ENCODE measurements around the gene KANSL3. TPM values are rescaled to one million over a fixed set of nuclear protein-coding genes. Genes with fewer than 3 reads are reported as not detected.
"Not testable (repeated sequence)": the region's sequence is repeated elsewhere in the genome, so short reads cannot be mapped to it uniquely, and the experiment has no call there.

Gene KANSL3
- polyA plus RNA-seq, 3 donors, result 10.7 to 19.6 (median 13.8) TPM

- 98 to 100% (median 98%) methylated on average over 2 of the region's 2 CpGs for WGBS, 3 donors
These were observed 58.7 kb downstream of the KANSL3 start for GRCh38 chr2:96579422-96579821.

GRCh38 chr2:96578731-96579130 is 59.4 kb downstream of the KANSL3 start:
- WGBS, 3 donors, result 66 to 85% (median 71%) methylated on average over 3 of the region's 3 CpGs
- no peak overlapping the region for H3K27ac ChIP-seq (ENCODE audit: low read depth, low read length)

More at GRCh38 chr2:96579422-96579821, 58.7 kb downstream of the KANSL3 start:
- no peak overlapping the region for H3K27ac ChIP-seq (ENCODE audit: low read depth, low read length)

GRCh38 chr2:96577501-96577900 is 60.6 kb downstream of the KANSL3 start:
- H3K27ac ChIP-seq (ENCODE audit: low read depth, low read length), result no peak overlapping the region
- 72 to 94% (median 84%) methylated on average over 5 of the region's 5 CpGs for WGBS, 3 donors

GRCh38 chr2:96575785-96576456 is 62.2 kb downstream of the KANSL3 start:
- no peak overlapping the region for H3K27ac ChIP-seq (ENCODE audit: low read depth, low read length)
- 55 to 79% (median 79%) methylated on average over 1 of the region's 1 CpG for whole genome bisulfite sequencing, 3 donors

- 88 to 94% (median 89%) methylated on average over 2 of the region's 2 CpGs for WGBS, 3 donors
- H3K27ac ChIP-seq (ENCODE audit: low read depth, low read length), result no peak overlapping the region
These were observed 63.7 kb downstream of the KANSL3 start for GRCh38 chr2:96574364-96574763.

- 82 to 99% (median 98%) methylated on average over 3 of the region's 3 CpGs for WGBS, 3 donors
- H3K27ac ChIP-seq (ENCODE audit: low read depth, low read length), result no peak overlapping the region
These were observed 70.0 kb downstream of the KANSL3 start for GRCh38 chr2:96568094-96568493.

- H3K27ac ChIP-seq (ENCODE audit: low read depth, low read length), result no peak overlapping the region
- WGBS, 3 donors, result 69 to 77% (median 71%) methylated on average over 5 of the region's 5 CpGs
These were observed 73.0 kb downstream of the KANSL3 start for GRCh38 chr2:96565111-96565510.

- 66 to 75% (median 75%) methylated on average over 3 of the region's 3 CpGs for WGBS, 3 donors
- H3K27ac ChIP-seq (ENCODE audit: low read depth, low read length), result no peak overlapping the region
These were observed 73.5 kb downstream of the KANSL3 start for GRCh38 chr2:96564563-96564962.

- WGBS, 3 donors, result 72 to 94% (median 85%) methylated on average over 4 of the region's 4 CpGs
- no peak overlapping the region for H3K27ac ChIP-seq (ENCODE audit: low read depth, low read length)
These were observed 74.1 kb downstream of the KANSL3 start for GRCh38 chr2:96564026-96564425.

- H3K27ac ChIP-seq (ENCODE audit: low read depth, low read length), result no peak overlapping the region
- 80 to 95% (median 87%) methylated on average over 8 of the region's 8 CpGs for WGBS, 3 donors
These were observed 79.6 kb downstream of the KANSL3 start for GRCh38 chr2:96558485-96558884.

GRCh38 chr2:96558061-96558460 is 80.1 kb downstream of the KANSL3 start:
- 85 to 93% (median 88%) methylated on average over 6 of the region's 6 CpGs for WGBS, 3 donors
- no peak overlapping the region for H3K27ac ChIP-seq (ENCODE audit: low read depth, low read length)

- H3K27ac ChIP-seq (ENCODE audit: low read depth, low read length), result not testable (repeated sequence)
- WGBS, 3 donors, result 73 to 96% (median 96%) methylated on average over 6 of the region's 6 CpGs
These were observed 80.7 kb downstream of the KANSL3 start for GRCh38 chr2:96557421-96557820.

GRCh38 chr2:96556441-96557330 is 81.4 kb downstream of the KANSL3 start:
- WGBS, 3 donors, result 75 to 83% (median 78%) methylated on average over 16 of the region's 16 CpGs
- no peak overlapping the region for H3K27ac ChIP-seq (ENCODE audit: low read depth, low read length)

GRCh38 chr2:96555146-96555610 is 82.9 kb downstream of the KANSL3 start:
- H3K27ac ChIP-seq (ENCODE audit: low read depth, low read length), result no peak overlapping the region
- 77 to 84% (median 82%) methylated on average over 14 of the region's 14 CpGs for WGBS, 3 donors

GRCh38 chr2:96554293-96555145 is 83.6 kb downstream of the KANSL3 start:
- 31 to 41% (median 32%) methylated on average over 35 of the region's 35 CpGs for WGBS, 3 donors
- no peak overlapping the region for H3K27ac ChIP-seq (ENCODE audit: low read depth, low read length)

- WGBS, 3 donors, result 37 to 52% (median 43%) methylated on average over 9 of the region's 9 CpGs
- not testable (repeated sequence) for H3K27ac ChIP-seq (ENCODE audit: low read depth, low read length)
These were observed 84.2 kb downstream of the KANSL3 start for GRCh38 chr2:96553957-96554292.

GRCh38 chr2:96553176-96553956 is 84.7 kb downstream of the KANSL3 start:
- no peak overlapping the region for H3K27ac ChIP-seq (ENCODE audit: low read depth, low read length)
- 88 to 94% (median 89%) methylated on average over 16 of the region's 16 CpGs for WGBS, 3 donors
